Activated T-cell treated with anti-CD3 and anti-CD28 coated beads, Interleukin-2, amount 50 U/mL, for 72 hours (primary cell): ENCODE results near the gene LRRC72. TPM values are rescaled to one million over a fixed set of nuclear protein-coding genes. Genes with fewer than 3 reads are reported as not detected.
"Not testable (repeated sequence)": the region's sequence is repeated elsewhere in the genome, so short reads cannot be mapped to it uniquely, and the experiment has no call there.

ENCODE experiments used
- ATAC-seq, 2 donors: fragments of 150-1000 bp; cut with Tn5 transposase; replicated peaks in 1 of 2; 2 replicates each; pipeline ENCODE4 v1.10.0; 2021; ENCODE audit warnings: moderate library complexity in 2 of 2, mild to moderate bottlenecking in 1 of 2
- DNase-seq, 2 donors: peaks; one replicate each; pipeline ENCODE4 v3.0.0; 2021 to 2022; ENCODE audit warnings: mixed read lengths in 1 of 2
- H3K27ac Mint-ChIP-seq: one replicate; pipeline ENCODE4 v1.8.0; 2022; ENCODE audit warnings: mild to moderate bottlenecking, moderate library complexity, mixed read lengths
- H3K27me3 Mint-ChIP-seq: one replicate; pipeline ENCODE4 v1.8.0; 2022; ENCODE audit warnings: low read depth, mixed read lengths
- H3K36me3 Mint-ChIP-seq, 2 donors: one replicate each; pipeline ENCODE4 v1.8.0; 2022; ENCODE audit warnings: mixed read lengths in 2 of 2, mild to moderate bottlenecking in 1 of 2; ENCODE audit not compliant: insufficient read depth in 2 of 2
- H3K4me1 Mint-ChIP-seq: one replicate; pipeline ENCODE4 v1.8.0; 2022; ENCODE audit warnings: low read depth, mixed read lengths
- H3K4me3 Mint-ChIP-seq, 2 donors: one replicate each; pipeline ENCODE4 v1.8.0; 2022; ENCODE audit warnings: mild to moderate bottlenecking in 2 of 2, mixed read lengths in 2 of 2, moderate library complexity in 2 of 2
- H3K9me3 Mint-ChIP-seq, 2 donors: one replicate each; pipeline ENCODE4 v1.8.0; 2022; ENCODE audit warnings: mixed read lengths in 2 of 2
- total RNA-seq, 2 donors: library from RNA; stranded (reverse); gene quantifications; one replicate each; pipeline ENCODE4 v1.2.3, GENCODE V29; 2022

LRRC72 gene
- total RNA-seq = not detected

- H3K9me3 Mint-ChIP-seq = no peaks in the 10 kb centered on the region
- H3K36me3 Mint-ChIP-seq = no peaks in the 10 kb centered on the region
- no peaks in the 10 kb centered on the region for H3K27me3 Mint-ChIP-seq
- H3K27ac Mint-ChIP-seq = no peak within 1 kb of the TSS
- DNase-seq (no peak), ATAC-seq (no peak)
- H3K4me1 Mint-ChIP-seq = no peaks in the 10 kb centered on the region
- no peak within 1 kb of the TSS for H3K4me3 Mint-ChIP-seq
Measured at GRCh38 chr7:16526742-16527540, at the start of gene LRRC72. Gene LRRC72 (plus strand): TSS chr7:16526825. CDS start chr7:16526953, 128 bp downstream.

- no peaks in the 10 kb centered on the region for H3K9me3 Mint-ChIP-seq
- H3K27ac Mint-ChIP-seq = no peak overlapping the region
- DNase-seq (no peak), ATAC-seq (no peak)
- no peaks in the 10 kb centered on the region for H3K36me3 Mint-ChIP-seq
- no peaks in the 10 kb centered on the region for H3K4me1 Mint-ChIP-seq
- H3K27me3 Mint-ChIP-seq = peaks cover 11% of the 10 kb centered on the region
- H3K4me3 Mint-ChIP-seq = no peak overlapping the region
Measured at GRCh38 chr7:16479161-16479560, 47.5 kb upstream of the LRRC72 start.

- Mint-ChIP-seq H3K4me1 (no peaks in the 10 kb centered on the region), H3K36me3 (no peaks in the 10 kb centered on the region), H3K9me3 (no peaks in the 10 kb centered on the region), H3K4me3 (no peak overlapping the region), H3K27me3 (peaks cover 11% of the 10 kb centered on the region), H3K27ac (no peak overlapping the region)
- ATAC-seq (no peak), DNase-seq (no peak)
Measured at GRCh38 chr7:16479591-16479990, 47.0 kb upstream of the LRRC72 start.

GRCh38 chr7:16484453-16485158, 42.0 kb upstream of the LRRC72 start:
- H3K4me3 Mint-ChIP-seq = no peak overlapping the region
- no peaks in the 10 kb centered on the region for H3K9me3 Mint-ChIP-seq
- H3K36me3 Mint-ChIP-seq = no peaks in the 10 kb centered on the region
- DNase-seq (no peak), ATAC-seq (no peak)
- no peaks in the 10 kb centered on the region for H3K4me1 Mint-ChIP-seq
- H3K27ac Mint-ChIP-seq = no peak overlapping the region
- no peaks in the 10 kb centered on the region for H3K27me3 Mint-ChIP-seq

- H3K4me1 Mint-ChIP-seq = peaks cover 6% of the 10 kb centered on the region
- no peaks in the 10 kb centered on the region for H3K36me3 Mint-ChIP-seq
- ATAC-seq = no peak
- DNase-seq = no peak
- no peaks in the 10 kb centered on the region for H3K9me3 Mint-ChIP-seq
- peaks cover 12% of the 10 kb centered on the region for H3K27me3 Mint-ChIP-seq
- no peak overlapping the region for H3K27ac Mint-ChIP-seq
- H3K4me3 Mint-ChIP-seq = no peak overlapping the region
Measured at GRCh38 chr7:16491148-16491547, 35.5 kb upstream of the LRRC72 start.

- peak overlapping the region in 1 of 2 donors; percentile 18 for H3K4me3 Mint-ChIP-seq
- ATAC-seq = peak; percentile 87 to 90
- DNase-seq = peak in 1 of 2 donors; percentile 9
- H3K27ac Mint-ChIP-seq = peak overlapping the region; percentile 30
- no peaks in the 10 kb centered on the region for H3K9me3 Mint-ChIP-seq
- peaks cover 6% of the 10 kb centered on the region for H3K4me1 Mint-ChIP-seq
- H3K36me3 Mint-ChIP-seq = no peaks in the 10 kb centered on the region
- peaks cover 24% of the 10 kb centered on the region for H3K27me3 Mint-ChIP-seq
Measured at GRCh38 chr7:16492513-16493062, 34.0 kb upstream of the LRRC72 start.

- no peaks in the 10 kb centered on the region for H3K9me3 Mint-ChIP-seq
- peak in 1 of 2 donors; percentile 47 for ATAC-seq
- peaks cover 6% of the 10 kb centered on the region for H3K4me1 Mint-ChIP-seq
Measured at GRCh38 chr7:16493266-16493665, 33.4 kb upstream of the LRRC72 start.

GRCh38 chr7:16494551-16494950, 32.1 kb upstream of the LRRC72 start:
- Mint-ChIP-seq H3K36me3 (no peaks in the 10 kb centered on the region), H3K27ac (no peak overlapping the region), H3K9me3 (no peaks in the 10 kb centered on the region), H3K4me1 (peaks cover 6% of the 10 kb centered on the region), H3K4me3 (no peak overlapping the region), H3K27me3 (peaks cover 24% of the 10 kb centered on the region)
- ATAC-seq (no peak), DNase-seq (no peak)

More at GRCh38 chr7:16493266-16493665, 33.4 kb upstream of the LRRC72 start:
- DNase-seq = no peak
- H3K36me3 Mint-ChIP-seq = no peaks in the 10 kb centered on the region
- peaks cover 24% of the 10 kb centered on the region for H3K27me3 Mint-ChIP-seq
- no peak overlapping the region for H3K27ac Mint-ChIP-seq
- H3K4me3 Mint-ChIP-seq = no peak overlapping the region

GRCh38 chr7:16494955-16495719, 31.5 kb upstream of the LRRC72 start:
- Mint-ChIP-seq H3K4me1 (peaks cover 6% of the 10 kb centered on the region), H3K4me3 (no peak overlapping the region), H3K27me3 (peaks cover 19% of the 10 kb centered on the region), H3K36me3 (no peaks in the 10 kb centered on the region), H3K27ac (no peak overlapping the region), H3K9me3 (no peaks in the 10 kb centered on the region)
- ATAC-seq (no peak), DNase-seq (no peak)

- Mint-ChIP-seq H3K4me3 (no peak overlapping the region), H3K36me3 (no peaks in the 10 kb centered on the region), H3K27me3 (peaks cover 13% of the 10 kb centered on the region), H3K27ac (no peak overlapping the region), H3K9me3 (no peaks in the 10 kb centered on the region), H3K4me1 (no peaks in the 10 kb centered on the region)
- ATAC-seq = no peak
- DNase-seq = no peak
Measured at GRCh38 chr7:16498122-16498521, 28.5 kb upstream of the LRRC72 start.

- H3K27me3 Mint-ChIP-seq = peaks cover 13% of the 10 kb centered on the region
- H3K9me3 Mint-ChIP-seq = no peaks in the 10 kb centered on the region
- ATAC-seq = no peak
- DNase-seq = no peak
- no peak overlapping the region for H3K4me3 Mint-ChIP-seq
- no peaks in the 10 kb centered on the region for H3K4me1 Mint-ChIP-seq
- no peak overlapping the region for H3K27ac Mint-ChIP-seq
- H3K36me3 Mint-ChIP-seq = no peaks in the 10 kb centered on the region
Measured at GRCh38 chr7:16502303-16502702, 24.3 kb upstream of the LRRC72 start.

GRCh38 chr7:16504019-16504418, 22.6 kb upstream of the LRRC72 start:
- H3K4me1 Mint-ChIP-seq = no peaks in the 10 kb centered on the region

GRCh38 chr7:16506422-16506821, 20.2 kb upstream of the LRRC72 start:
- H3K27ac Mint-ChIP-seq, ATAC-seq, DNase-seq, H3K4me1 Mint-ChIP-seq, H3K4me3 Mint-ChIP-seq, H3K36me3 Mint-ChIP-seq, H3K9me3 Mint-ChIP-seq: not testable (repeated sequence)
- H3K27me3 Mint-ChIP-seq = peaks cover 20% of the 10 kb centered on the region

More at GRCh38 chr7:16504019-16504418, 22.6 kb upstream of the LRRC72 start:
- Mint-ChIP-seq H3K27me3 (peaks cover 20% of the 10 kb centered on the region), H3K27ac (no peak overlapping the region), H3K9me3 (peaks cover 0 to 5% of the 10 kb centered on the region in 2 donors), H3K4me3 (no peak overlapping the region), H3K36me3 (no peaks in the 10 kb centered on the region)
- ATAC-seq = no peak
- no peak for DNase-seq
